Osteocyte (in vitro differentiated cells): ENCODE results near the gene RASL11A. TPM values are rescaled to one million over a fixed set of nuclear protein-coding genes. Genes with fewer than 3 reads are reported as not detected.
"Not testable (repeated sequence)": the region's sequence is repeated elsewhere in the genome, so short reads cannot be mapped to it uniquely, and the experiment has no call there.

Source experiments
- DNase-seq: peaks from one replicate; pipeline ENCODE4 v3.0.0; 2021; ENCODE audit warnings: mixed read lengths; ENCODE audit not compliant: unreplicated experiment; ENCODE audit errors: extremely low spot score
- H3K27ac Mint-ChIP-seq: one replicate; pipeline ENCODE4 v1.8.0; 2021; ENCODE audit warnings: mild to moderate bottlenecking, mixed read lengths; ENCODE audit not compliant: unreplicated experiment
- H3K27me3 Mint-ChIP-seq: one replicate; pipeline ENCODE4 v1.8.0; 2021; ENCODE audit warnings: mixed read lengths; ENCODE audit not compliant: unreplicated experiment
- H3K36me3 Mint-ChIP-seq: one replicate; pipeline ENCODE4 v1.8.0; 2021; ENCODE audit warnings: mixed read lengths; ENCODE audit not compliant: unreplicated experiment
- H3K4me1 Mint-ChIP-seq: one replicate; pipeline ENCODE4 v1.8.0; 2021; ENCODE audit warnings: mixed read lengths; ENCODE audit not compliant: unreplicated experiment
- H3K4me3 Mint-ChIP-seq: one replicate; pipeline ENCODE4 v1.8.0; 2021; ENCODE audit warnings: mild to moderate bottlenecking, moderate library complexity, mixed read lengths; ENCODE audit not compliant: unreplicated experiment
- H3K9me3 Mint-ChIP-seq: one replicate; pipeline ENCODE4 v1.8.0; 2021; ENCODE audit warnings: mixed read lengths; ENCODE audit not compliant: unreplicated experiment
- CTCF ChIP-seq: fragments of 200-600 bp; sonication (generic); IDR thresholded peaks from 2 replicates; pipeline ENCODE4 v1.5.0; 2021; ENCODE audit warnings: antibody characterized with exemption, mild to moderate bottlenecking, moderate library complexity
- total RNA-seq: library from RNA; stranded (reverse); gene quantifications from 2 replicates; pipeline ENCODE4 v1.2.1, GENCODE V29; 2021

Gene RASL11A
- total RNA-seq, 1 donor from 2014 or later, result 4.6 TPM

DNA sequence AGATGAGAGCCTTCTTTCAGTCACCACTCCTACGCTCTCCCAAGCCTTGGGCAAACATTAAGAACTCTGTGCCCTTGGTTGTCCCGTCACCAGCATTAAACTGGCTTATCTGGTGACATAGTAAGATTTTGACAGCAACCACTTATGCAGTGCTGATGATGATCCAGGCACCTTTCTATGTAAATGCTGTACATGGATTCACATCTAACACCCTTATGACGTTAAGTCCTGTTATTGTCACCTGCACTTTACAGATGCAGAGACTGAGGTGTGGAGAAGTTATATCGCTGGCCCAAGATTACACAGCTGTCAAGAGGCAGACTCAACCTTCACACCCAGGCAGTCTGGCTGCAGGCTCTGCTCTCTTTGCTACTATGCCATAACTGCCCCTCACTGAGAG, 25.0 kb downstream of the RASL11A start:
- Mint-ChIP-seq H3K4me1 (no peaks in the 10 kb centered on the region), H3K4me3 (no peak overlapping the region), H3K9me3 (no peaks in the 10 kb centered on the region), H3K27me3 (peaks cover 46% of the 10 kb centered on the region), H3K36me3 (no peaks in the 10 kb centered on the region), H3K27ac (no peak overlapping the region)
- TF ChIP-seq CTCF, result no peak
- no peak for DNase-seq

- H3K4me1 Mint-ChIP-seq, result no peaks in the 10 kb centered on the region
- peaks cover 46% of the 10 kb centered on the region for H3K27me3 Mint-ChIP-seq
- H3K36me3 Mint-ChIP-seq, result no peaks in the 10 kb centered on the region
Measured at GRCh38 chr13:27296496-27296895, 25.9 kb downstream of the RASL11A start.

DNA sequence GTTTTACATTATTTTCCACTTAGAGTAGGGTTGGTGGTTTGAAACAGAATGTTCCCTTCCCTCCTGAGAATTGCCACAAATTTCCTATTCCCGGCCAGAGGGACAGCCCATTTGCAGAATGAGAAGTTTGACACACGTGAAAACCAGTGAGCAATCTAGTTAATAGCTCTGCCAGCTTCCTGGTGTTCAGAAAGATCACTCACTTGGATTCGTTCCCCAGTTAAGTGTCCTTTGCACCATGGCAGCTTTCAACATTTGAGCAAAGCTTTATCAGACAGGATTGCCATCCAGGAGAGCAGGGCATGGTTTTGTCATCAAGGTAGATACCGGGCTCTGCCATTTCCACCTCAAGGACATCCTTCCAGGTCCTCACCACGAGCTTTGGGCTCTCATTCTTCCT, 28.2 kb downstream of the RASL11A start:
- no peaks in the 10 kb centered on the region for H3K9me3 Mint-ChIP-seq
- H3K4me1 Mint-ChIP-seq, result no peaks in the 10 kb centered on the region
- H3K27me3 Mint-ChIP-seq, result peaks cover 51% of the 10 kb centered on the region
- H3K27ac Mint-ChIP-seq, result no peak overlapping the region
- H3K4me3 Mint-ChIP-seq, result no peak overlapping the region
- no peak for TF ChIP-seq CTCF
- no peak for DNase-seq
- no peaks in the 10 kb centered on the region for H3K36me3 Mint-ChIP-seq

More at GRCh38 chr13:27296496-27296895, 25.9 kb downstream of the RASL11A start:
- H3K27ac Mint-ChIP-seq, result no peak overlapping the region
- H3K9me3 Mint-ChIP-seq, result no peaks in the 10 kb centered on the region
- DNase-seq, result no peak
- no peak for TF ChIP-seq CTCF
- no peak overlapping the region for H3K4me3 Mint-ChIP-seq

DNA sequence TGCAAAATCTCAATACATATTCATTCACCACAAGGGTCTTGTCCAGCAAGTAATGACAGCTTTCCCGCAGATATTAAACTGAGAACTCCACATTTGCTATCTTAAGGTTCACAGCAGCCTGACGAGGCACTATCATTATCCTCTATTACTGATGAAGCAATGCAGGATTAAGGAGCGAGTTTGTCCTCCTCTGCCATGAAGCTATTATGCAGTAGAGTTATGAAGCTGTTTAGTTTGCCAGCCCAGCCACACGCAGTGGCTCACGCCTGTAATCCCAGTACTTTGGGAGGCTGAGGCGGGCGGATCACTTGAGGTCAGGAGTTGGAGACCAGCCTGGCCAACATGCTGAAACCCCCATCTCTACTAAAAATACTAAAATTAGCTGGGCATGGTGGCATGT, 29.8 kb downstream of the RASL11A start:
- not testable (repeated sequence) for DNase-seq, H3K36me3 Mint-ChIP-seq, H3K27ac Mint-ChIP-seq, H3K9me3 Mint-ChIP-seq, H3K4me3 Mint-ChIP-seq, H3K4me1 Mint-ChIP-seq
- H3K27me3 Mint-ChIP-seq, result peaks cover 43% of the 10 kb centered on the region

DNA sequence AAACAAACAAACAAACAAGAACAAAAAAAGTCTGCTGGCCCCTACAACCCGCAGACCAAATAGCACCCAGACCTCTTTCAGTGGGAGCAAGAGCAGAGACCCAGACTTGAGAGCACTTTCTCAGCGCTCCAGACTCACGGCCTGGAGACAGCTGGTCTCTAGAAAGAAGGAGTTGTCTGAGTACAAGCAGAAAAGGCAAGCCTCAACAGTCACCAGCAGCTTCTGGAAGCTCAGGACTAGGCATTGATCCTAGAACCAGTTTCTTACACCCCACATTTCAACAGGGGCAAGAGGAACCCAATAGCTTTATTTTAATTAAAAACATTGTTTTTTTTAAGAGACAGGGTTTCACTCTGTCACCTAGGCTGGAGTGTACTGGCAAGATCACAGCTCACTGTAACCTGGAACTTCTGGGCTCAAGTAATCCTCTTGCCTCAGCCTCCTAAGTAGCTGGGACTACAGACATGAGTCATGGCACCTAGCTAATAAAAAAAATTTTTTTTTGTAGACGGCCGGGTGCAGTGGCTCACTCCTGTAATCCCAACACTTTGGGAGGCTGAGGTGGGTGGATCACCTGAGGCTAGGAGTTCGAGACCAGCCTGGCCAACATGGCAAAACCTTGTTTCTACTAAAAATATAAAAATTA, 30.4 kb downstream of the RASL11A start:
- no peak for TF ChIP-seq CTCF
- H3K4me3 Mint-ChIP-seq, result no peak overlapping the region
- no peak for DNase-seq
- no peaks in the 10 kb centered on the region for H3K36me3 Mint-ChIP-seq
- no peaks in the 10 kb centered on the region for H3K4me1 Mint-ChIP-seq
- no peak overlapping the region for H3K27ac Mint-ChIP-seq
- no peaks in the 10 kb centered on the region for H3K9me3 Mint-ChIP-seq
- peaks cover 46% of the 10 kb centered on the region for H3K27me3 Mint-ChIP-seq
